ENCODE data around the gene FAM47E.

Gene FAM47E

GRCh38 chr4:76301775-76302162 is 50.2 kb downstream of the FAM47E start:
- peak overlapping the region; percentile 27; the same call in 1 of the 2 replicates for H3K27ac ChIP-seq
- TF ChIP-seq, protein P1, sequence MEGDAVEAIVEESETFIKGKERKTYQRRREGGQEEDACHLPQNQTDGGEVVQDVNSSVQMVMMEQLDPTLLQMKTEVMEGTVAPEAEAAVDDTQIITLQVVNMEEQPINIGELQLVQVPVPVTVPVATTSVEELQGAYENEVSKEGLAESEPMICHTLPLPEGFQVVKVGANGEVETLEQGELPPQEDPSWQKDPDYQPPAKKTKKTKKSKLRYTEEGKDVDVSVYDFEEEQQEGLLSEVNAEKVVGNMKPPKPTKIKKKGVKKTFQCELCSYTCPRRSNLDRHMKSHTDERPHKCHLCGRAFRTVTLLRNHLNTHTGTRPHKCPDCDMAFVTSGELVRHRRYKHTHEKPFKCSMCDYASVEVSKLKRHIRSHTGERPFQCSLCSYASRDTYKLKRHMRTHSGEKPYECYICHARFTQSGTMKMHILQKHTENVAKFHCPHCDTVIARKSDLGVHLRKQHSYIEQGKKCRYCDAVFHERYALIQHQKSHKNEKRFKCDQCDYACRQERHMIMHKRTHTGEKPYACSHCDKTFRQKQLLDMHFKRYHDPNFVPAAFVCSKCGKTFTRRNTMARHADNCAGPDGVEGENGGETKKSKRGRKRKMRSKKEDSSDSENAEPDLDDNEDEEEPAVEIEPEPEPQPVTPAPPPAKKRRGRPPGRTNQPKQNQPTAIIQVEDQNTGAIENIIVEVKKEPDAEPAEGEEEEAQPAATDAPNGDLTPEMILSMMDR (conservative IDR thresholded peaks at IDR 0.05), result no peak
- no peak for TF ChIP-seq ZFX (IDR thresholded peaks at IDR 0.05)

DNA sequence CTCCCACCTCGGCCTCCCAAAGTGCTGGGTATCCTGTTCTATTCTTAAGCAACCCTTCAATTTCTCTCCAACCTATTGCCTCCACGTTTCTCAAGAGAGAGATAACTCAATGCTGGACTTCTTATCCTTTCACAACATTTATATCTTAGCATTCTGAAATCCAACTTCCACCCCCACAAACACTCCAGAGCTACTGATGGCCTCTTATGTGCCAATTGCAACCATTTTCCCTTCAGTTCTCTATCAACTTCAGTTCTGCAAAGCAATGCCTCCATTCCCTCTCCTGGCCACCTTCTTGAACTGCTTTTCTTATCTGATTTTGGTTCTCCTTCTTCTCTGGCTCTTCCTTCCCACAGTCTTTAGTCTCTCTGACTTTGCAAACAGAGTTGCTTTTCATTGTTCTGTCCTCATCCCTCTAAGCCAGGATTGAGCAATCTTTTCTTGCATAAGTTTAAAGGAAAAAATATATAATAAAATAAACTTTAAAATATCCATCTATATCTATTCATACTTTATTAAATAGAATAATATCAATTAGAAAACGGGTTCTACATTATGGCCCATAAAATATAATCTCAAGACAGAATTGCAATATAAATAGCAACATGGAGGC is 51.4 kb downstream of the FAM47E start:
- H3K27ac ChIP-seq, result no peak overlapping the region
- no peak for TF ChIP-seq ZFX (IDR thresholded peaks at IDR 0.05)
- TF ChIP-seq, protein P1 (conservative IDR thresholded peaks at IDR 0.05), result no peak

- H3K27ac ChIP-seq, result no peak overlapping the region; the same call in 1 of the 2 replicates
- TF ChIP-seq, protein P1 (conservative IDR thresholded peaks at IDR 0.05), result no peak
- TF ChIP-seq ZFX (IDR thresholded peaks at IDR 0.05), result no peak
Measured at GRCh38 chr4:76305033-76305687, 53.6 kb downstream of the FAM47E start.

GRCh38 chr4:76305971-76306881 is 54.7 kb downstream of the FAM47E start, which contains the start of gene STBD1:
STBD1 (plus strand) TSS chr4:76306733; CDS start chr4:76306770, 37 bp downstream.
- H3K27ac ChIP-seq, result peak within 1 kb of the TSS; percentile 83
- peak; percentile 84 for TF ChIP-seq ZFX (IDR thresholded peaks at IDR 0.05)
- TF ChIP-seq, protein P1 (conservative IDR thresholded peaks at IDR 0.05), result no peak

GRCh38 chr4:76306882-76307659 is 55.5 kb downstream of the FAM47E start:
- H3K27ac ChIP-seq, result peak overlapping the region; percentile 83
- TF ChIP-seq ZFX (IDR thresholded peaks at IDR 0.05), result no peak
- TF ChIP-seq, protein P1 (conservative IDR thresholded peaks at IDR 0.05), result peak; percentile 76

GRCh38 chr4:76307660-76308014 is 56.1 kb downstream of the FAM47E start:
- TF ChIP-seq, protein P1 (conservative IDR thresholded peaks at IDR 0.05), result no peak
- TF ChIP-seq ZFX (IDR thresholded peaks at IDR 0.05), result no peak
- peak overlapping the region; percentile 83; the same call in 1 of the 2 replicates for H3K27ac ChIP-seq

Measured in C4-2B (cell line).